OCI-LY1 (cell line): ENCODE data around the gene XRRA1.
"Not testable (repeated sequence)": the region's sequence is repeated elsewhere in the genome, so short reads cannot be mapped to it uniquely, and the experiment has no call there.

Experiments used
- EZH2 ChIP-seq: fragments of 200-600 bp; sonication (generic), shearing (Covaris generic); IDR thresholded peaks from 2 replicates; pipeline ENCODE4 v1.8.0; 2017; ENCODE audit warnings: borderline replicate concordance, mixed run types, mild to moderate bottlenecking, antibody characterized with exemption, low read length, moderate library complexity, mixed read lengths
- TF ChIP-seq, protein P1 (sequence below): fragments of 200-600 bp; sonication (generic), shearing (Covaris generic); IDR thresholded peaks from 2 replicates; pipeline ENCODE4 v1.5.1; 2017; ENCODE audit warnings: mild to moderate bottlenecking, antibody characterized with exemption, low read length, moderate library complexity, mixed read lengths

DNA sequence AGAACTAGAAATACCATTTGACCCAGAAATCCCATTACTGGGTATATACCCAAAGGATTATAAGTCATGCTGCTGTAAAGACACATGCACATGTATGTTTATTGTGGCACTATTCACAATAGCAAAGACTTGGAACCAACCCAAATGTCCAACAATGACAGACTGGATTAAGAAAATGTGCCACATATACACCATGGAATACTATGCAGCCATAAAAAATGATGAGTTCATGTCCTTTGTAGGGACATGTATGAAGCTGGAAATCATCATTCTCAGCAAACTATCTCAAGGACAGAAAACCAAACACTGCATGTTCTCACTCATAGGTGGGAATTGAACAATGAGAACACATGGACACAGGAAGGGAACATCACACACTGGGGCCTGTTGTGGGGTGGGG is 55.9 kb downstream of the XRRA1 start:
- TF ChIP-seq, protein P1, sequence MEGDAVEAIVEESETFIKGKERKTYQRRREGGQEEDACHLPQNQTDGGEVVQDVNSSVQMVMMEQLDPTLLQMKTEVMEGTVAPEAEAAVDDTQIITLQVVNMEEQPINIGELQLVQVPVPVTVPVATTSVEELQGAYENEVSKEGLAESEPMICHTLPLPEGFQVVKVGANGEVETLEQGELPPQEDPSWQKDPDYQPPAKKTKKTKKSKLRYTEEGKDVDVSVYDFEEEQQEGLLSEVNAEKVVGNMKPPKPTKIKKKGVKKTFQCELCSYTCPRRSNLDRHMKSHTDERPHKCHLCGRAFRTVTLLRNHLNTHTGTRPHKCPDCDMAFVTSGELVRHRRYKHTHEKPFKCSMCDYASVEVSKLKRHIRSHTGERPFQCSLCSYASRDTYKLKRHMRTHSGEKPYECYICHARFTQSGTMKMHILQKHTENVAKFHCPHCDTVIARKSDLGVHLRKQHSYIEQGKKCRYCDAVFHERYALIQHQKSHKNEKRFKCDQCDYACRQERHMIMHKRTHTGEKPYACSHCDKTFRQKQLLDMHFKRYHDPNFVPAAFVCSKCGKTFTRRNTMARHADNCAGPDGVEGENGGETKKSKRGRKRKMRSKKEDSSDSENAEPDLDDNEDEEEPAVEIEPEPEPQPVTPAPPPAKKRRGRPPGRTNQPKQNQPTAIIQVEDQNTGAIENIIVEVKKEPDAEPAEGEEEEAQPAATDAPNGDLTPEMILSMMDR: not testable (repeated sequence)
- TF ChIP-seq EZH2: not testable (repeated sequence)
